Neural crest cell (in vitro differentiated cells): ENCODE data around the gene BAIAP3. TPM values are rescaled to one million over a fixed set of nuclear protein-coding genes. Genes with fewer than 3 reads are reported as not detected.
A peak's percentile ranks its signal among the peaks of the same experiment; 100 is the strongest.
"Not testable (repeated sequence)": the region's sequence is repeated elsewhere in the genome, so short reads cannot be mapped to it uniquely, and the experiment has no call there.

ENCODE experiments used
- DNase-seq: peaks from one replicate; pipeline ENCODE4 v3.0.0; 2021; ENCODE audit warnings: low read depth, mixed read lengths, low spot score
- H3K27ac Mint-ChIP-seq: one replicate; pipeline ENCODE4 v1.8.0; 2021; ENCODE audit warnings: mild to moderate bottlenecking, mixed read lengths; ENCODE audit not compliant: unreplicated experiment
- H3K27me3 Mint-ChIP-seq: 2 replicates; pipeline ENCODE4 v1.8.0; 2021; ENCODE audit warnings: low read depth, mild to moderate bottlenecking, mixed read lengths
- H3K36me3 Mint-ChIP-seq: 2 replicates; pipeline ENCODE4 v1.8.0; 2021; ENCODE audit warnings: low read depth, mild to moderate bottlenecking, mixed read lengths
- H3K4me1 Mint-ChIP-seq: 2 replicates; pipeline ENCODE4 v1.8.0; 2021; ENCODE audit warnings: mixed read lengths
- H3K4me3 Mint-ChIP-seq: one replicate; pipeline ENCODE4 v1.8.0; 2021; ENCODE audit warnings: mild to moderate bottlenecking, mixed read lengths
- H3K9me3 Mint-ChIP-seq: 2 replicates; pipeline ENCODE4 v1.8.0; 2021; ENCODE audit warnings: mixed read lengths
- total RNA-seq: library from RNA; stranded (reverse); gene quantifications from 2 replicates; pipeline ENCODE4 v1.2.1, GENCODE V29; 2021
- TF ChIP-seq, protein P1 (sequence below): fragments of 200-600 bp; sonication (generic); conservative IDR thresholded peaks from 2 replicates; pipeline ENCODE4 v1.5.0; 2021; ENCODE audit warnings: antibody characterized with exemption, mild to moderate bottlenecking

Gene BAIAP3
- total RNA-seq, 1 donor from 2014 or later, result 3.4 TPM

DNA sequence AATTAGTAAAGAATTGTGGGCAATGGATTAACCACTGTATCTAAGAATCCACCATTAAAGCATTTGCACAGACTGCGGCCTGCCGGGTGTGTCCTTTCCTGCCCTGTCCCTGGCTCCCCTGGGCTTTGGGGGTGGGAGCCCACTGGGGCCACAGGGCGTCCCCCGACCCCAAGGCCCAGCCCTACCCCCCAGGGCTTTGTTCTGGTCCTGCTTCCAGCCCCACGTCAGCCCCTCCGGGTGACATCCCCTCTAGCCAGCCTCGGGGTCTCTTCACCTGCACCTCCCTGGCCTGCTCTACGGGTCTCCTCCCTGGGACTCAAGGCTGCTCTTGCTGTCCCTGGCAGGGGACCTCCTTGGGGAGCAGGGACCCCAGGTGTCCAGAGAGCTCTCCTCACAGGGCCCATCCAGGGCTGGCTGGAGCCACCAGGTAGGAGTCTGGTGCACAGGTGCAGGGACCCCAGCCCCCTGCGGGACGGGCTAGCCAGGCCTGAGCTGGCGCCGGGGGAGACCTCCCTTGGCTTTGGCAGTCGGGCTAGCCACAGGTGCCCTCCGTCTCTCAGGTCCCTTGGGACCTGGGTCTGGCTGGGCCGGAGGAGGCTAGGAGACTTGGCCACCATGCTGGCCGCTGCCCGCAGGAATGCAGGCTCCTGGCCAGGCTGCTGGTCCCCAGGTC is 6.4 kb upstream of the BAIAP3 start:
- H3K36me3 Mint-ChIP-seq, result peaks cover 10% of the 10 kb centered on the region
- H3K27ac Mint-ChIP-seq, result no peak overlapping the region
- H3K27me3 Mint-ChIP-seq, result peaks cover 26% of the 10 kb centered on the region
- H3K4me1 Mint-ChIP-seq, result peaks cover 12% of the 10 kb centered on the region
- peak overlapping the region; percentile 58 for H3K4me3 Mint-ChIP-seq
- no peaks in the 10 kb centered on the region for H3K9me3 Mint-ChIP-seq
- TF ChIP-seq, protein P1, sequence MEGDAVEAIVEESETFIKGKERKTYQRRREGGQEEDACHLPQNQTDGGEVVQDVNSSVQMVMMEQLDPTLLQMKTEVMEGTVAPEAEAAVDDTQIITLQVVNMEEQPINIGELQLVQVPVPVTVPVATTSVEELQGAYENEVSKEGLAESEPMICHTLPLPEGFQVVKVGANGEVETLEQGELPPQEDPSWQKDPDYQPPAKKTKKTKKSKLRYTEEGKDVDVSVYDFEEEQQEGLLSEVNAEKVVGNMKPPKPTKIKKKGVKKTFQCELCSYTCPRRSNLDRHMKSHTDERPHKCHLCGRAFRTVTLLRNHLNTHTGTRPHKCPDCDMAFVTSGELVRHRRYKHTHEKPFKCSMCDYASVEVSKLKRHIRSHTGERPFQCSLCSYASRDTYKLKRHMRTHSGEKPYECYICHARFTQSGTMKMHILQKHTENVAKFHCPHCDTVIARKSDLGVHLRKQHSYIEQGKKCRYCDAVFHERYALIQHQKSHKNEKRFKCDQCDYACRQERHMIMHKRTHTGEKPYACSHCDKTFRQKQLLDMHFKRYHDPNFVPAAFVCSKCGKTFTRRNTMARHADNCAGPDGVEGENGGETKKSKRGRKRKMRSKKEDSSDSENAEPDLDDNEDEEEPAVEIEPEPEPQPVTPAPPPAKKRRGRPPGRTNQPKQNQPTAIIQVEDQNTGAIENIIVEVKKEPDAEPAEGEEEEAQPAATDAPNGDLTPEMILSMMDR, result no peak
- no peak for DNase-seq

DNA sequence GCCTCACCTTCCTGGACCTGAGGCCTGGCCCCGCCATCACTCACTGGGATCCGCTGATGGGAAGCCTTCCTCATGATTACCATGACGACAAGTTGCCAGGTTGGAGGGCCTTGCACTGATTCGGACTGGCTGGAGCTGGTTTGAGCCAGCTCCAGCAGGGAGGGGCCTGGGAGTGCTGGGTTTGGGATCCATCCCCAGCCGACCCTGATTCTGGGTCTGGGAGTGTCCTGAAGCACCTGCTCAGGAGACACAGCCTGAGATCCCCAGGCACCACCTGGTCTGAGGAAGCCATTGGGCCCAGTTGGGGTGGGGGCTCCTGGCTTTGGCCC is 5.9 kb upstream of the BAIAP3 start:
- no peak for DNase-seq
- TF ChIP-seq, protein P1, result no peak
- H3K4me3 Mint-ChIP-seq, result peak overlapping the region; percentile 27
- no peak overlapping the region for H3K27ac Mint-ChIP-seq
- peaks cover 31% of the 10 kb centered on the region for H3K27me3 Mint-ChIP-seq
- H3K36me3 Mint-ChIP-seq, result peaks cover 10% of the 10 kb centered on the region
- H3K4me1 Mint-ChIP-seq, result peaks cover 12% of the 10 kb centered on the region
- no peaks in the 10 kb centered on the region for H3K9me3 Mint-ChIP-seq

DNA sequence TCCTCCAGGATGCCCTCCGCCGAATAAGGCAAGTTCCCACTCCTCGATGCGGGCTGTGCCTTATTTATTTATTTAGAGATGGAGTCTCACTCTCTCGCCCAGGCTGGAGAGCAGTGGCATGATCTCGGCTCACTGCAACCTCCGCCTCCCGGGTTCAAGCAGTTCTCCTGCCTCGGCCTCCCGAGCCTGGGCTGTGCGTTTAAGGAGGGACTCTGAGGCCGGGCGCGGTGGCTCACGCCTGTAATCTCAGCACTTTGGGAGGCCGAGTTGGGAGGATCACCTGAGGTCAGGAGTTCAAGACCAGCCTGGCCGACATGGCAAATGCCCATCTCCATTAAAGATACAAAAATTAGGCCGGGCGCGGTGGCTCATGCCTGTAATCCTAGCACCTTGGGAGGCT is 5.3 kb upstream of the BAIAP3 start:
- peak overlapping the region; percentile 27 for H3K4me3 Mint-ChIP-seq
- DNase-seq, H3K9me3 Mint-ChIP-seq, H3K36me3 Mint-ChIP-seq, H3K27ac Mint-ChIP-seq: not testable (repeated sequence)
- peaks cover 34% of the 10 kb centered on the region for H3K27me3 Mint-ChIP-seq
- peaks cover 12% of the 10 kb centered on the region for H3K4me1 Mint-ChIP-seq

DNA sequence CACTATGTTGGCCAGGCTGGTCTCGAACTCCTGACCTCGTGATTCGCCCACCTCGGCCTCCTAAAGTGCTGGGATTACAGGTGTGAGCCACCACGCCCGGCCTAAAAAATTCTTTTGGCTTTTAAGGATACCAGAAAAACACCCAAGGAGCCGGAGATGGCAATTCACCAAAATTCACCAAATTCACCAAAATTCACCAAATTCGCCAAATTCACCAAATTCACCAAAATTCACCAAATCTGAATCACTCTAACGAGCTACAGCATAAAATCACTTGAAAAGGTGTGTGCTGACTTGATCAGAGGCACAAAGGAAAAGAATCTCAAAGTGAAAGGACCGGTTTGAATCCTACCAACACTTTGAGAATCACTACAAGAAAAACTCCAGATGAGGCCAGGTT is 4.5 kb upstream of the BAIAP3 start:
- peak overlapping the region; percentile 43 for H3K27ac Mint-ChIP-seq
- peak overlapping the region; percentile 34 for H3K4me3 Mint-ChIP-seq
- peaks cover 34% of the 10 kb centered on the region for H3K27me3 Mint-ChIP-seq
- H3K4me1 Mint-ChIP-seq, result peaks cover 12% of the 10 kb centered on the region
- not testable (repeated sequence) for DNase-seq, H3K36me3 Mint-ChIP-seq, H3K9me3 Mint-ChIP-seq

DNA sequence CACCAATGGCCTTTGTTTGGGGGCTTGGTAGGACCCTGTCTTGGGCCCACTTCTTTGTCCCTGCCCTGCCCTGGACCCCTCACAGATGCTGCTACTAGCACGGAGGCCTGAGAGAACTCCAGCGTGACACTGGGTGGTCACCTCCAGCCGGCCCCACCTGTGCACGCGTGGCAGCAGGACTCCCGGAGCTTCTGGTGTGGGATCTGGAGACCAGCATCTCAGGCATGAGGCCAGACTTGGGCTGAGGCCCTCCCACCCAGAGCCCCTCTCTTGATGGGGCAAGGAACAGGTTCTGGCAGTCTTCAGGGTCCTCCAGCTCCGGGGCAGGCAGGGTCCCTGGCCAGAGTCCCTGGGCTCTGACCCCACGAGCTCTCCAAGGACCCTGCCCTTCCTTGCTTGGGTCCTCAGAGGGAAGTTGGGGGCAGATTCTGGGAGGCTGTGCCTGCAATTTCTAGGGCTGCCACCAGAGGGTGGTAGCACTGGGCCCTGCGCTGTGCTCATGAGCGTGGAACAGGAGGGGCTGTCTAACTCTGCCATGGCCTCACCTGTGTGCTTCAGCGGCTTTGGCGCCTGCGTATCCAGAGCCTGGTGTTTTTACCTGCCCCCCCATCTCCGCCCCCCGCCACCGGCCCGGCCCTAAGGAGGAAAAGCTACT is 3.1 kb upstream of the BAIAP3 start:
- TF ChIP-seq, protein P1, result peak; percentile 67
- Mint-ChIP-seq H3K4me1 (peaks cover 16% of the 10 kb centered on the region), H3K27ac (no peak overlapping the region), H3K36me3 (peaks cover 4% of the 10 kb centered on the region), H3K27me3 (peaks cover 47% of the 10 kb centered on the region), H3K9me3 (no peaks in the 10 kb centered on the region), H3K4me3 (no peak overlapping the region)
- no peak for DNase-seq

DNA sequence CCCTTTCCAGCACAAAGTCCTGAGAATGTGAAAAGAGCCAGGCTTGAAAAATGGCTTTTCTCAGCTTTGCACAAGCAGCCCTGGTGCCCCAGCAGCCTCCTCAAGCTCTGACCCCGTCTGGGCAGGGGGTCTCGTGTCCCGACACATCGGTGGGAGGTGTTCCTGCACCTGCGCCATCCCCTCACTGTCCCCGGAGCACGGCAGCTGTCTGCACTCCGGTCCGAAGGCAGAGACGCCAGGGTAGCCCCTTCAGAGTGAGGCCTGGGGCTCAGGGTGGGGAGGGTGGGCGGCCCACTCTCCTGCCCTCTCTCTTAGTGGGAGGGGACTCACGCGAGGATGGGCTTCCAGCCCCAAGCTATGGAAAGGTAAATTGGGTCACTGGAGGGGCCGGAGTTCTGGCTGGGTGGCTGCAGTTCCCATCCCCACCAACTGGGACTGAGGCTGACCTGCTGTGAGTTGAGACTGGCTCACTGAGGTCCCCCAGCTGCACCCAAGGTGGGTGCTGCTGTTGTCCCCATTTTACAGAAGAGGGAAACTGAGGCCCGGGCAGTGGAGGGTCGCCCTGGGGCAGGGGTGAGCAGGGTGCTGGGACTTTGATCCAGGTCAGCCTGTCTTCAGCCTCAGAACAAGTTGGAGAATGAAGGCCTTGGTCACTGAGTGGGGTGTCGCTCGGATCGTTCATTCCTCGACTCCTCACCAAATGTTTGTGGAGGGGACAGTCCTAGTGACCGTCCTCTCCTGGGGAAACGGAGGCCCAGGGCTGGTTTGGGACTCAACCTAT is 2.3 kb upstream of the BAIAP3 start:
- H3K27me3 Mint-ChIP-seq, result peaks cover 54% of the 10 kb centered on the region
- TF ChIP-seq, protein P1, result no peak
- no peak for DNase-seq
- peaks cover 4% of the 10 kb centered on the region for H3K36me3 Mint-ChIP-seq
- H3K27ac Mint-ChIP-seq, result no peak overlapping the region
- peak overlapping the region; percentile 67 for H3K4me3 Mint-ChIP-seq
- peaks cover 17% of the 10 kb centered on the region for H3K4me1 Mint-ChIP-seq
- H3K9me3 Mint-ChIP-seq, result no peaks in the 10 kb centered on the region
